SIG-M5 treated with dmso at 0.1 percent for 504 hours (cell line): ENCODE data around the gene GARIN3.
"Not testable (repeated sequence)": the region's sequence is repeated elsewhere in the genome, so short reads cannot be mapped to it uniquely, and the experiment has no call there.

Experiments used
- DNase-seq: peaks from one replicate; lab custom pipeline; 2025; ENCODE audit not compliant: unreplicated experiment; lab: John Stamatoyannopoulos, UW

Gene GARIN3

GRCh38 chr5:157186309-157187045 is 20.4 kb upstream of the GARIN3 start:
- DNase-seq = no peak

GRCh38 chr5:157185122-157185521 is 19.1 kb upstream of the GARIN3 start:
- DNase-seq = not testable (repeated sequence)

GRCh38 chr5:157184117-157184670 is 18.1 kb upstream of the GARIN3 start:
- DNase-seq = no peak

GRCh38 chr5:157182143-157182757 is 16.2 kb upstream of the GARIN3 start:
- DNase-seq = no peak

GRCh38 chr5:157180374-157181264 is 14.6 kb upstream of the GARIN3 start, which contains the start of gene ITK:
TSS of gene ITK (plus strand) at chr5:157180840. CDS start at chr5:157180978, 138 bp downstream.
- DNase-seq = no peak

- no peak for DNase-seq
These were observed 12.9 kb upstream of the GARIN3 start for GRCh38 chr5:157178966-157179365.

GRCh38 chr5:157177953-157178352 is 11.9 kb upstream of the GARIN3 start:
- no peak for DNase-seq

- DNase-seq = no peak
These were observed 9.1 kb upstream of the GARIN3 start for GRCh38 chr5:157175071-157175612.

GRCh38 chr5:157172403-157172802 is 6.3 kb upstream of the GARIN3 start:
- DNase-seq = no peak

GRCh38 chr5:157168286-157168685 is 2.2 kb upstream of the GARIN3 start:
- no peak for DNase-seq

GRCh38 chr5:157167214-157167621 is 1.2 kb upstream of the GARIN3 start:
- DNase-seq = no peak

GRCh38 chr5:157165668-157166067 is 396 bp downstream of the GARIN3 start:
- DNase-seq = no peak

GRCh38 chr5:157165261-157165660 is 803 bp downstream of the GARIN3 start:
- DNase-seq = no peak

GRCh38 chr5:157164521-157164920 is 1.5 kb downstream of the GARIN3 start:
- DNase-seq = no peak

GRCh38 chr5:157162919-157163510 is 3.0 kb downstream of the GARIN3 start:
- DNase-seq = no peak

GRCh38 chr5:157161996-157162395 is 4.1 kb downstream of the GARIN3 start:
- DNase-seq = no peak

- no peak for DNase-seq
These were observed 6.1 kb downstream of the GARIN3 start for GRCh38 chr5:157160001-157160400.

GRCh38 chr5:157159209-157159751 is 6.8 kb downstream of the GARIN3 start:
- no peak for DNase-seq

- no peak for DNase-seq
These were observed 8.7 kb downstream of the GARIN3 start for GRCh38 chr5:157157293-157157891.

GRCh38 chr5:157155297-157155696 is 10.8 kb downstream of the GARIN3 start:
- DNase-seq = no peak
